Measurements from ENCODE around the gene MCCC2. TPM values are rescaled to one million over a fixed set of nuclear protein-coding genes. Genes with fewer than 3 reads are reported as not detected.
A peak's percentile ranks its signal among the peaks of the same experiment; 100 is the strongest.
"Not testable (repeated sequence)": the region's sequence is repeated elsewhere in the genome, so short reads cannot be mapped to it uniquely, and the experiment has no call there.

MCCC2 gene
- 10 to 100 TPM; 31.5 to 46.9 (median 37.6) TPM for total RNA-seq

- DNase-seq (ENCODE audit: low spot score in 2 of 2) = peak; percentile 97
- 0 to 1% methylated on average over 45 to 48 of the region's 56 CpGs for whole genome bisulfite sequencing, 2 donors
- H3K9me3 ChIP-seq = no peaks in the 10 kb centered on the region
- TF ChIP-seq POLR2A (IDR thresholded peaks at IDR 0.05) (peak in 1 of 2 donors; percentile 65), CTCF (IDR thresholded peaks at IDR 0.05) (no peak), EP300 (IDR thresholded peaks at IDR 0.05) (peak; percentile 20 to 88)
- no peaks in the 10 kb centered on the region for H3K27me3 ChIP-seq
- H3K4me3 ChIP-seq = peak within 1 kb of the TSS; percentile 71 to 90 (median 86)
- H3K36me3 ChIP-seq = no peaks in the 10 kb centered on the region
- H3K27ac ChIP-seq = peak within 1 kb of the TSS; percentile 61 to 92 (median 84)
- peaks cover 0 to 36% (median 12%) of the 10 kb centered on the region in 4 donors for H3K4me1 ChIP-seq
Measured at GRCh38 chr5:71586941-71587765, at the start of gene MCCC2. Gene MCCC2 (plus strand): TSS chr5:71587340. CDS start chr5:71587426, 86 bp downstream.

- 83 to 88% methylated on average over 3 of the region's 3 CpGs for WGBS, 2 donors
- H3K4me3 ChIP-seq = no peak overlapping the region
- no peak for TF ChIP-seq EP300 (IDR thresholded peaks at IDR 0.05)
- TF ChIP-seq POLR2A (IDR thresholded peaks at IDR 0.05) = no peak
- TF ChIP-seq CTCF (IDR thresholded peaks at IDR 0.05) = no peak
- peaks cover 0 to 78% (median 7%) of the 10 kb centered on the region in 3 donors for H3K36me3 ChIP-seq
- H3K27ac ChIP-seq = no peak overlapping the region
- no peak for DNase-seq (ENCODE audit: low spot score in 2 of 2)
- no peaks in the 10 kb centered on the region for H3K27me3 ChIP-seq
- peaks cover 0 to 3% (median 0%) of the 10 kb centered on the region in 4 donors for H3K4me1 ChIP-seq
- no peaks in the 10 kb centered on the region for H3K9me3 ChIP-seq
Measured at GRCh38 chr5:71537687-71538086, 49.5 kb upstream of the MCCC2 start.

GRCh38 chr5:71550885-71551284 lies 36.3 kb upstream of the MCCC2 start:
- H3K4me1 ChIP-seq; H3K27me3 ChIP-seq; H3K4me3 ChIP-seq; H3K27ac ChIP-seq; H3K9me3 ChIP-seq; DNase-seq (ENCODE audit: low spot score in 2 of 2): not testable (repeated sequence)
- 97 to 98% methylated on average over 7 of the region's 7 CpGs for WGBS, 2 donors
- peaks cover 0 to 98% (median 4%) of the 10 kb centered on the region in 3 donors for H3K36me3 ChIP-seq

- not testable (repeated sequence) for H3K4me1 ChIP-seq; H3K9me3 ChIP-seq; H3K4me3 ChIP-seq; DNase-seq (ENCODE audit: low spot score in 2 of 2); H3K27me3 ChIP-seq; H3K27ac ChIP-seq
- peaks cover 0 to 96% (median 4%) of the 10 kb centered on the region in 3 donors for H3K36me3 ChIP-seq
- 94 to 99% methylated on average over 11 of the region's 27 CpGs for WGBS, 2 donors
Measured at GRCh38 chr5:71551582-71551981, 35.6 kb upstream of the MCCC2 start.

GRCh38 chr5:71552026-71552749 lies 35.0 kb upstream of the MCCC2 start:
- not testable (repeated sequence) for DNase-seq (ENCODE audit: low spot score in 2 of 2)
- peaks cover 0 to 96% (median 4%) of the 10 kb centered on the region in 3 donors for H3K36me3 ChIP-seq

GRCh38 chr5:71563161-71563560 lies 24.0 kb upstream of the MCCC2 start:
- DNase-seq (ENCODE audit: low spot score in 2 of 2) = no peak
- Histone ChIP-seq H3K9me3 (no peaks in the 10 kb centered on the region), H3K36me3 (peaks cover 4 to 71% (median 4%) of the 10 kb centered on the region in 3 donors), H3K27ac (no peak overlapping the region), H3K4me3 (no peak overlapping the region), H3K4me1 (no peaks in the 10 kb centered on the region), H3K27me3 (no peaks in the 10 kb centered on the region)
- TF ChIP-seq EP300 (IDR thresholded peaks at IDR 0.05) (no peak), POLR2A (IDR thresholded peaks at IDR 0.05) (no peak), CTCF (IDR thresholded peaks at IDR 0.05) (no peak)
- WGBS, 2 donors = 82 to 83% methylated on average over 4 of the region's 4 CpGs

More at GRCh38 chr5:71552026-71552749, 35.0 kb upstream of the MCCC2 start:
- H3K4me1 ChIP-seq, H3K4me3 ChIP-seq, H3K27ac ChIP-seq, H3K9me3 ChIP-seq, H3K27me3 ChIP-seq: not testable (repeated sequence)
- 97% methylated on average over 14 to 37 of the region's 53 CpGs for WGBS, 2 donors

Measured in tibial nerve (tissue), 4 donors.